HEK293T (cell line): Measurements from ENCODE around the gene COMP.

Experiments
- BHLHE40 ChIP-seq: fragments of 450-650 bp; IDR thresholded peaks from 2 replicates; pipeline ENCODE4 v1.6.1; 2016; ENCODE audit warnings: mild to moderate bottlenecking, moderate library complexity, borderline replicate concordance
- CTBP1 ChIP-seq: fragments of 450-650 bp; IDR thresholded peaks from 2 replicates; pipeline ENCODE4 v1.6.1; 2016; ENCODE audit warnings: borderline replicate concordance
- ELF4 ChIP-seq: fragments of 450-650 bp; IDR thresholded peaks from 2 replicates; pipeline ENCODE4 v1.6.1; 2017; ENCODE audit warnings: antibody characterized with exemption
- FOXM1 ChIP-seq: fragments of 450-650 bp; IDR thresholded peaks from 2 replicates; pipeline ENCODE4 v1.6.1; 2017; ENCODE audit warnings: mild to moderate bottlenecking, borderline replicate concordance
- SP1 ChIP-seq: fragments of 450-650 bp; IDR thresholded peaks from 2 replicates; pipeline ENCODE4 v1.6.1; 2017
- SUZ12 ChIP-seq: fragments of 450-650 bp; IDR thresholded peaks from 2 replicates; pipeline ENCODE4 v1.6.1; 2016; ENCODE audit warnings: mild to moderate bottlenecking
- TARDBP ChIP-seq: fragments of 450-650 bp; IDR thresholded peaks from 2 replicates; pipeline ENCODE4 v1.6.1; 2016
- ZNF384 ChIP-seq: fragments of 450-650 bp; IDR thresholded peaks from 2 replicates; pipeline ENCODE4 v1.6.1; 2016

- TF ChIP-seq ELF4, result no peak
- no peak for TF ChIP-seq BHLHE40
- no peak for TF ChIP-seq SUZ12
- TF ChIP-seq SP1, result no peak
- TF ChIP-seq TARDBP, result no peak
- TF ChIP-seq CTBP1, result no peak
- no peak for TF ChIP-seq ZNF384
- no peak for TF ChIP-seq FOXM1
These were observed 13.1 kb upstream of the COMP start for GRCh38 chr19:18804139-18804601.
